OCI-LY3 (cell line): Measurements from ENCODE around the gene SLC25A41.

Source experiments
- H2AFZ ChIP-seq: fragments of 200-600, 300-600 bp; shearing (Covaris generic); 2 replicates; pipeline ENCODE4 v1.6.0; 2014; ENCODE audit warnings: antibody characterized with exemption, low read depth, low read length
- H3K27ac ChIP-seq: fragments of 200-600, 300-600 bp; sonication (generic); 2 replicates; pipeline ENCODE4 v1.5.1; 2014; ENCODE audit warnings: mild to moderate bottlenecking, low read length, moderate library complexity, mixed read lengths
- H3K27me3 ChIP-seq: fragments of 200-600, 300-600 bp; sonication (generic); 2 replicates; pipeline ENCODE4 v1.6.1; 2014; ENCODE audit warnings: low read depth, low read length, mixed read lengths
- H3K36me3 ChIP-seq: fragments of 200-600, 300-600 bp; sonication (generic); replicated peaks from 2 replicates; pipeline ENCODE3; 2014; ENCODE audit warnings: low read depth, low read length, mixed read lengths
- H3K4me1 ChIP-seq: fragments of 300-600, 200-600 bp; sonication (generic); 2 replicates; pipeline ENCODE4 v1.6.1; 2014; ENCODE audit warnings: low read length, mixed read lengths
- H3K4me2 ChIP-seq: fragments of 200-600, 300-600 bp; sonication (generic); 2 replicates; pipeline ENCODE4 v1.6.1; 2014; ENCODE audit warnings: low read length, mixed read lengths
- H3K4me3 ChIP-seq: fragments of 300-600, 200-600 bp; sonication (generic); 2 replicates; pipeline ENCODE4 v1.5.1; 2014; ENCODE audit warnings: antibody characterized with exemption, mild to moderate bottlenecking, low read length, moderate library complexity
- H3K79me2 ChIP-seq: fragments of 300-600, 200-600 bp; shearing (Covaris generic); 2 replicates; pipeline ENCODE4 v1.6.1; 2014; ENCODE audit warnings: mild to moderate bottlenecking, low read length, mixed read lengths
- H3K9ac ChIP-seq: fragments of 300-600, 200-600 bp; shearing (Covaris generic); 2 replicates; pipeline ENCODE4 v1.6.0; 2014; ENCODE audit warnings: mild to moderate bottlenecking, low read length, moderate library complexity
- H3K9me3 ChIP-seq: fragments of 200-600, 300-600 bp; shearing (Covaris generic); 2 replicates; pipeline ENCODE4 v1.6.1; 2014; ENCODE audit warnings: low read length, mixed read lengths; ENCODE audit not compliant: insufficient read depth
- H4K20me1 ChIP-seq: fragments of 200-600, 300-600 bp; sonication (generic); 2 replicates; pipeline ENCODE4 v1.6.1; 2016; ENCODE audit warnings: low read length, mixed read lengths; ENCODE audit not compliant: insufficient read depth
- EZH2phosphoT487 ChIP-seq: fragments of 200-600 bp; shearing (Covaris generic); IDR thresholded peaks from 2 replicates; pipeline ENCODE4 v1.6.1; 2018; ENCODE audit warnings: antibody characterized with exemption, mixed run types, low read depth
- TF ChIP-seq, protein P1 (sequence below): fragments of 200-600, 300-600 bp; sonication (generic); IDR thresholded peaks from 2 replicates; pipeline ENCODE4 v1.5.1; 2014; ENCODE audit warnings: antibody characterized with exemption, low read length, low read depth

Gene SLC25A41

GRCh38 chr19:6465663-6466062 lies 32.1 kb upstream of the SLC25A41 start:
- Histone ChIP-seq H3K79me2 (peaks cover 32% of the 10 kb centered on the region), H3K27ac (peak overlapping the region; percentile 92), H4K20me1 (no peaks in the 10 kb centered on the region), H2AFZ (no peak overlapping the region), H3K9ac (peak overlapping the region; percentile 92), H3K4me2 (peak overlapping the region; percentile 82), H3K36me3 (peaks cover 43% of the 10 kb centered on the region), H3K4me3 (peak overlapping the region; percentile 83), H3K4me1 (peaks cover 48% of the 10 kb centered on the region), H3K27me3 (no peaks in the 10 kb centered on the region), H3K9me3 (no peaks in the 10 kb centered on the region)
- no peak for TF ChIP-seq EZH2phosphoT487
- TF ChIP-seq, protein P1, sequence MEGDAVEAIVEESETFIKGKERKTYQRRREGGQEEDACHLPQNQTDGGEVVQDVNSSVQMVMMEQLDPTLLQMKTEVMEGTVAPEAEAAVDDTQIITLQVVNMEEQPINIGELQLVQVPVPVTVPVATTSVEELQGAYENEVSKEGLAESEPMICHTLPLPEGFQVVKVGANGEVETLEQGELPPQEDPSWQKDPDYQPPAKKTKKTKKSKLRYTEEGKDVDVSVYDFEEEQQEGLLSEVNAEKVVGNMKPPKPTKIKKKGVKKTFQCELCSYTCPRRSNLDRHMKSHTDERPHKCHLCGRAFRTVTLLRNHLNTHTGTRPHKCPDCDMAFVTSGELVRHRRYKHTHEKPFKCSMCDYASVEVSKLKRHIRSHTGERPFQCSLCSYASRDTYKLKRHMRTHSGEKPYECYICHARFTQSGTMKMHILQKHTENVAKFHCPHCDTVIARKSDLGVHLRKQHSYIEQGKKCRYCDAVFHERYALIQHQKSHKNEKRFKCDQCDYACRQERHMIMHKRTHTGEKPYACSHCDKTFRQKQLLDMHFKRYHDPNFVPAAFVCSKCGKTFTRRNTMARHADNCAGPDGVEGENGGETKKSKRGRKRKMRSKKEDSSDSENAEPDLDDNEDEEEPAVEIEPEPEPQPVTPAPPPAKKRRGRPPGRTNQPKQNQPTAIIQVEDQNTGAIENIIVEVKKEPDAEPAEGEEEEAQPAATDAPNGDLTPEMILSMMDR = no peak

- H3K9ac ChIP-seq = peak overlapping the region; percentile 92
- H4K20me1 ChIP-seq = no peaks in the 10 kb centered on the region
- H3K4me3 ChIP-seq = peak overlapping the region; percentile 83
- TF ChIP-seq, protein P1 = no peak
- no peak for TF ChIP-seq EZH2phosphoT487
- H3K27me3 ChIP-seq = no peaks in the 10 kb centered on the region
- peaks cover 40% of the 10 kb centered on the region for H3K36me3 ChIP-seq
- H3K9me3 ChIP-seq = no peaks in the 10 kb centered on the region
- peaks cover 32% of the 10 kb centered on the region for H3K79me2 ChIP-seq
- H3K4me2 ChIP-seq = peak overlapping the region; percentile 82
- H2AFZ ChIP-seq = no peak overlapping the region
- H3K4me1 ChIP-seq = peaks cover 48% of the 10 kb centered on the region
- H3K27ac ChIP-seq = peak overlapping the region; percentile 92
Measured at GRCh38 chr19:6465006-6465405, 31.4 kb upstream of the SLC25A41 start.

GRCh38 chr19:6464070-6464873 lies 30.7 kb upstream of the SLC25A41 start, which contains the start of gene CRB3:
Gene CRB3 (plus strand): TSS chr19:6464271. CDS start chr19:6464702, 431 bp downstream.
- Histone ChIP-seq H3K27me3 (no peaks in the 10 kb centered on the region), H3K4me2 (peak within 1 kb of the TSS; percentile 82), H3K4me1 (peaks cover 48% of the 10 kb centered on the region), H3K9me3 (no peaks in the 10 kb centered on the region), H3K4me3 (peak within 1 kb of the TSS; percentile 83), H3K36me3 (peaks cover 34% of the 10 kb centered on the region), H2AFZ (no peak within 1 kb of the TSS; the same call in 1 of the 2 replicates), H3K27ac (peak within 1 kb of the TSS; percentile 92), H3K79me2 (peaks cover 36% of the 10 kb centered on the region), H4K20me1 (no peaks in the 10 kb centered on the region), H3K9ac (peak within 1 kb of the TSS; percentile 92)
- TF ChIP-seq, protein P1 = no peak
- no peak for TF ChIP-seq EZH2phosphoT487

- TF ChIP-seq, protein P1 = peak; percentile 37
- TF ChIP-seq EZH2phosphoT487 = no peak
- no peaks in the 10 kb centered on the region for H3K27me3 ChIP-seq
- peak overlapping the region; percentile 4; the same call in 1 of the 2 replicates for H2AFZ ChIP-seq
- peak overlapping the region; percentile 87 for H3K27ac ChIP-seq
- peak overlapping the region; percentile 94 for H3K4me2 ChIP-seq
- peak overlapping the region; percentile 85 for H3K9ac ChIP-seq
- H3K36me3 ChIP-seq = peaks cover 26% of the 10 kb centered on the region
- 0 out of 2 replicates have a peak, but pooled peaks cover under 1% of the 10 kb centered on the region for H3K9me3 ChIP-seq
- H4K20me1 ChIP-seq = no peaks in the 10 kb centered on the region
- peaks cover 40% of the 10 kb centered on the region for H3K79me2 ChIP-seq
- H3K4me3 ChIP-seq = peak overlapping the region; percentile 85
- peaks cover 38% of the 10 kb centered on the region for H3K4me1 ChIP-seq
Measured at GRCh38 chr19:6460099-6460884, 26.7 kb upstream of the SLC25A41 start.
